Breast epithelium (tissue), 3 donors: ENCODE results near the gene ADIG.
"Not testable (repeated sequence)": the region's sequence is repeated elsewhere in the genome, so short reads cannot be mapped to it uniquely, and the experiment has no call there.

Source experiments
- CTCF ChIP-seq, 3 donors: fragments of 450-650 bp; IDR thresholded peaks; one replicate each; pipeline ENCODE4 v1.5.1; 2016 to 2017; ENCODE audit warnings: antibody characterized with exemption in 3 of 3, mild to moderate bottlenecking in 3 of 3, moderate library complexity in 3 of 3
- POLR2A ChIP-seq: fragments of 450-650 bp; IDR thresholded peaks from one replicate; pipeline ENCODE4 v1.6.1; 2016; ENCODE audit warnings: antibody characterized with exemption, mild to moderate bottlenecking, moderate library complexity
- POLR2AphosphoS5 ChIP-seq, 3 donors: sonication (generic); formaldehyde crosslinking; IDR thresholded peaks; one replicate each; pipeline ENCODE4 v1.6.1; 2017; ENCODE audit warnings: antibody characterized with exemption in 3 of 3

GRCh38 chr20:38594281-38594680, 13.3 kb downstream of the ADIG start:
- not testable (repeated sequence) for TF ChIP-seq CTCF (IDR thresholded peaks at IDR 0.05); POLR2AphosphoS5 (IDR thresholded peaks at IDR 0.05); POLR2A
